SK-N-MC (cell line): ENCODE results near the gene VRTN.

ENCODE experiments used
- DNase-seq: peaks from one replicate; pipeline ENCODE4 v3.0.0-alpha.2; 2011; ENCODE audit warnings: low read depth, low spot score
- H3K27ac ChIP-seq: fragments of 200-600 bp; sonication (generic); 2 replicates; pipeline ENCODE4 v1.5.1; 2016; ENCODE audit warnings: mixed run types
- H3K36me3 ChIP-seq: fragments of 200-600 bp; sonication (generic); 2 replicates; pipeline ENCODE4 v1.6.1; 2017; ENCODE audit warnings: antibody characterized with exemption, low read length, mixed read lengths; ENCODE audit not compliant: insufficient read depth
- H3K4me3 ChIP-seq: fragments of 200-600 bp; sonication (generic); 2 replicates; pipeline ENCODE4 v1.5.1; 2016
- H3K9ac ChIP-seq: fragments of 200-600 bp; sonication (generic); 2 replicates; pipeline ENCODE4 v1.8.0; 2017; ENCODE audit warnings: mixed run types, mixed read lengths; ENCODE audit not compliant: insufficient read length
- H3K9me3 ChIP-seq: fragments of 200-600 bp; sonication (generic); 2 replicates; pipeline ENCODE4 v1.6.1; 2017; ENCODE audit warnings: low read depth, mild to moderate bottlenecking, antibody characterized with exemption, low read length, moderate library complexity, mixed read lengths
- EZH2 ChIP-seq: fragments of 200-600 bp; sonication (generic); IDR thresholded peaks from one replicate; pipeline ENCODE4 v1.6.1; 2017; ENCODE audit warnings: antibody characterized with exemption
- FOXP2 ChIP-seq: optimal IDR thresholded peaks from 2 replicates; pipeline ENCODE3; 2011; ENCODE audit warnings: mild to moderate bottlenecking, moderate library complexity; ENCODE audit not compliant: insufficient read depth; ENCODE audit errors: extremely low read length, control extremely low read depth
- POLR2AphosphoS5 ChIP-seq: IDR thresholded peaks from 2 replicates; pipeline ENCODE4 v1.6.1; 2012; ENCODE audit warnings: mild to moderate bottlenecking, low read depth, low read length, borderline replicate concordance

The VRTN gene

GRCh38 chr14:74356892-74357575, 8.8 kb downstream of the VRTN start:
- DNase-seq = no peak
- Histone ChIP-seq H3K9me3 (no peaks in the 10 kb centered on the region), H3K36me3 (no peaks in the 10 kb centered on the region), H3K4me3 (no peak overlapping the region), H3K9ac (no peak overlapping the region), H3K27ac (no peak overlapping the region)
- TF ChIP-seq FOXP2 (no peak), POLR2AphosphoS5 (no peak), EZH2 (no peak)

- H3K4me3 ChIP-seq = no peak overlapping the region
- TF ChIP-seq FOXP2 = no peak
- no peak for TF ChIP-seq EZH2
- TF ChIP-seq POLR2AphosphoS5 = no peak
- H3K9ac ChIP-seq = no peak overlapping the region
- H3K36me3 ChIP-seq = no peaks in the 10 kb centered on the region
- no peaks in the 10 kb centered on the region for H3K9me3 ChIP-seq
- DNase-seq = no peak
- H3K27ac ChIP-seq = no peak overlapping the region
Observed at GRCh38 chr14:74357585-74357984, 9.3 kb downstream of the VRTN start.

- Histone ChIP-seq H3K36me3 (no peaks in the 10 kb centered on the region), H3K9ac (no peak overlapping the region), H3K27ac (no peak overlapping the region), H3K9me3 (no peaks in the 10 kb centered on the region), H3K4me3 (no peak overlapping the region)
- DNase-seq = no peak
- TF ChIP-seq FOXP2 = no peak
- no peak for TF ChIP-seq POLR2AphosphoS5
- no peak for TF ChIP-seq EZH2
Observed at GRCh38 chr14:74358176-74358829, 10.0 kb downstream of the VRTN start.

- Histone ChIP-seq H3K9ac (no peak overlapping the region), H3K9me3 (no peaks in the 10 kb centered on the region), H3K4me3 (no peak overlapping the region), H3K27ac (no peak overlapping the region), H3K36me3 (no peaks in the 10 kb centered on the region)
- TF ChIP-seq POLR2AphosphoS5 = no peak
- no peak for TF ChIP-seq FOXP2
- DNase-seq = no peak
Observed at GRCh38 chr14:74360163-74360562, 11.9 kb downstream of the VRTN start.

DNA sequence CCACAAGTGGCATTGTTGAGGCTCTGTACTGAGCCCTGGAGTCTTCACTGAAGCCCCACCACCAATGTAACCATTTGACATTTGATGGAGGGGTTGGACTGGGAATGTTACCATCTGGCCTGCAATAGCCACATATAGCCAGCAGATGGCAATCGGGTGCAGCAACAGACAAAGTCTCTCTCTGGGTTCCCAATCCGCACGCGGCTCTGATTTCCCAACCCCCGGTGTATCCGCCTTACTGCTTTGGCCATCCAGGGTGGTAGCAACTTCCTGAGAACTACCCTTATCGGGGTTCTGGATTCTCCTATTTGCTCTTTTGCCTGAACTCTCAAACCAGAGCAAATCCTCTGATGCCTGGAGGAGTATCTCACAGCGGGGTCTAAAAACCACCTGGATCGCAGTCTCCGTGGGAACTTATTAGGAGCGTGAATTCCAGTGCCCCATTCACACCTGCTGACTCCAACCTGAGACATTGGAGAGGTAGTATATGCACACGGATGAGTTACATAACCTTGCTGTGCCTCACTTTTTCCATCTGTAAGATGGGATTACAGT, 14.2 kb downstream of the VRTN start:
- no peaks in the 10 kb centered on the region for H3K36me3 ChIP-seq
- no peak overlapping the region for H3K4me3 ChIP-seq
- no peak overlapping the region for H3K27ac ChIP-seq
- H3K9me3 ChIP-seq = no peaks in the 10 kb centered on the region
- no peak for DNase-seq
- no peak for TF ChIP-seq EZH2
- no peak for TF ChIP-seq POLR2AphosphoS5
- no peak for TF ChIP-seq FOXP2
- no peak overlapping the region for H3K9ac ChIP-seq

DNA sequence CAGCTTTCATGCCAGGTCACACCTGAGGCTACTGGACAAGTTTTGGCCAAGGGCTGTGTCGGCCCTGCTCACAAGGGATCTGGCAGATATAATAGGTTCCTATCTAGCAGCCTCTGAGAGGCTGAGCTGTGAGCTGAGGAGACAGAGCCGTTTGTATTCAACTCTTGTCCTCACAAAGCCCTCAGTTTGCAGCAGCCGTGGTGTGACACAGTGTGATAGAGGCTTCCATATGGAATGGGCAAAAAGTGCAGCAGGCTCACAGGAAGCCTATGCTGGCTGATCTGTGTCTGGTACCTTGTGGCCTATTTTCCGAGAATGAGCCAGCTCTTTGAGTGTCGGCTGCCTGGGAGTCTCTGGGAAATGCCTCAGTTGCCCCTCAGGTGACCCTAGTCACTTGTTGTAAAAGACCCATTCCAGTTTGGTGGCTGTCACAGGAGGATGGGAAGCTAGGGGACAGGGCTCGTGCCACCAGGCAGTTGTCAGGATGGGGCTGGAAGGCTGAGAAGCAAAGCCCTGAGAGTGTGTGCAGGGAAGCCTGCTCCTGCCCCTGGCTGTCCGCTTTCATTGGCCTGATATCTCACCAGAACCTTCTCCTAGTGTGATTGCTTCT, 16.1 kb downstream of the VRTN start:
- H3K27ac ChIP-seq = no peak overlapping the region
- DNase-seq = no peak
- no peak overlapping the region for H3K9ac ChIP-seq
- H3K4me3 ChIP-seq = no peak overlapping the region
- H3K36me3 ChIP-seq = no peaks in the 10 kb centered on the region
- TF ChIP-seq EZH2 (no peak), FOXP2 (no peak), POLR2AphosphoS5 (no peak)
- no peaks in the 10 kb centered on the region for H3K9me3 ChIP-seq

GRCh38 chr14:74368026-74368425, 19.8 kb downstream of the VRTN start:
- no peaks in the 10 kb centered on the region for H3K36me3 ChIP-seq
- TF ChIP-seq POLR2AphosphoS5 (no peak), EZH2 (no peak), FOXP2 (no peak)

GRCh38 chr14:74368441-74368840, 20.2 kb downstream of the VRTN start:
- Histone ChIP-seq H3K9ac (no peak overlapping the region), H3K27ac (no peak overlapping the region), H3K9me3 (no peaks in the 10 kb centered on the region), H3K4me3 (no peak overlapping the region), H3K36me3 (no peaks in the 10 kb centered on the region)
- TF ChIP-seq EZH2 = no peak
- TF ChIP-seq POLR2AphosphoS5 = no peak
- TF ChIP-seq FOXP2 = no peak
- no peak for DNase-seq

More at GRCh38 chr14:74368026-74368425, 19.8 kb downstream of the VRTN start:
- no peak overlapping the region for H3K9ac ChIP-seq
- H3K27ac ChIP-seq = no peak overlapping the region
- no peaks in the 10 kb centered on the region for H3K9me3 ChIP-seq
- DNase-seq = no peak
- no peak overlapping the region for H3K4me3 ChIP-seq
